ENCODE measurements around the gene APOL3.
"Not testable (repeated sequence)": the region's sequence is repeated elsewhere in the genome, so short reads cannot be mapped to it uniquely, and the experiment has no call there.

Gene APOL3

DNA sequence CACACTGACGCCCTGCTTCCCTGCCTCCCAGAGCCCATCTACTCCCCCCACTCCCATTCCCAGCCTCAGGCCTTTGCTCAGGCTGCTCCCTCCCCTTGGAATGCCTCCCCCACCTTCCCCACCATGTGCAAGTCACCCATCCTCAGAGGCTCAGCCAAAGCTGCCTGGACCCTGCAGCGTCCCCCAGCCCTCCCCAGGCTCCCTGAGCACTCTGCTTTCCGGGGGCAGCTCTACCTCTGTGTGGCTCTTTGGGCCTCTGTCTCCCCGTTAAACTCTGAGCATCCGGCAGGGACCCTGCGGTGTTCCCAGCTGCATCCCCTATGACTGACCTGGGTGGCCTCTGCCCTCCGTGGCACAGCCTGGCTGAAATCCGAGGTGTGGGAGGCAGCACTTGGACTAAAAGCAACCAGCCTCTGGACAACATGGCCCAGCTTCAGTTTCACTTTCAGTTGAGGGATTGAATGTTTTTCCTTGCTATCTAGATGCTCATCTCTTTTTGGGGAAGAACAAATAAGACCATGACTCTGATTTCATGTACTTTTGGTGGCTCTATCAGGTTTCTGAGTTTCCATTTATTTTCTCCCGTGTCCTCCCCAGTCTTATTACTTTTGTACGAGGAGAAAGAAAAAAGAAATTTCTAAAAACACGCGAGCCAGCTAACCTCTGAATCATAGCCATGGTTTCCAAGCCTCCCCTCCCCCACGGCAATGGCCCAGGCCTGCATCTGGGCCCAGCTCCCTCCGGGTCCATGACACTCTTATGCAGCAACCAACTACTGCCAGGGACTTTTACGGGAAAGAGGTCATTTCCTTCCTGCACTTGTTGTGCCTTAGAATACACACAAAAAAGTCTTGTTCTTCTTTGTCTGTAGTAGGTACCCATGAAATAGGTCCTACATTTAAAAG, 3.8 kb downstream of the APOL3 start:
- peak; percentile 28 for DNase-seq

DNA sequence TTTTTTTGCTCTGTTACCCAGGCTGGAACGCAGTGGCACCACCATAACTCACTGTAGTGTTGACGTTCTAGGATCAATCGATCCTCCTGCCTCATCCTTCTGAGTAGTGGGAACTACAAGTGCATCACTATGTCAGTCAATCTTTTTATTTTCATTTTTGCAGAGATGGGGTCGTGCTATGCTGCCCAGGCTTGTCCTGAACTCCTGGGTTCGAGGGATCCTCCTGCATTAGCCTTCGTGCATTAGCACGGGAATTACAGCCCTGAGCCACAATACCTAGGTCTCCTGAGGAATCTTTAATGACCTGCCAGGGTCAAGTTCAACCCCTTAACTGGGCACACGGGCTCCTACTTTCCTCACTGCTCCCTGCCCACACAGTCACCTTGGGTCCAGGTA, 4.4 kb downstream of the APOL3 start:
- no peak for DNase-seq

DNA sequence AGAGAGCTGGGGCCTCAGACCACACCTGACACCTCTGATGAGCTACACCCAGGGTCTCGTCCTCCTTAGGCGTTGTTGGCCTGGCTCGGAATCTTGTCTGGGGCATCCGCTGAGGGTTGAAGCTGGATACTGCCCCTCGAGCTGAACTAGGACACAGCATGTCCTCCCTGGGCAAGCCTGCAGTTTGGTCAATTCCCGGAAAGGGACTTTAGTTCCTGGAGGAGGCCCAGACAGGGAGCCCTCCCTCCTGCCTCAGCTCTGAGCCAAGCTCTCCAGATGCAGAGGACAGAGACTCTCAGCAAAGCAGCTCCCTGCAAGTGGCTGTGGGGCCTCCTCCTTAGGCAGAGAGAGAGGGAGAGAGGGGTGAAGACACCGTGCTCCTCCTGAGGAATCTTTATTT, 4.9 kb downstream of the APOL3 start:
- no peak for DNase-seq

DNA sequence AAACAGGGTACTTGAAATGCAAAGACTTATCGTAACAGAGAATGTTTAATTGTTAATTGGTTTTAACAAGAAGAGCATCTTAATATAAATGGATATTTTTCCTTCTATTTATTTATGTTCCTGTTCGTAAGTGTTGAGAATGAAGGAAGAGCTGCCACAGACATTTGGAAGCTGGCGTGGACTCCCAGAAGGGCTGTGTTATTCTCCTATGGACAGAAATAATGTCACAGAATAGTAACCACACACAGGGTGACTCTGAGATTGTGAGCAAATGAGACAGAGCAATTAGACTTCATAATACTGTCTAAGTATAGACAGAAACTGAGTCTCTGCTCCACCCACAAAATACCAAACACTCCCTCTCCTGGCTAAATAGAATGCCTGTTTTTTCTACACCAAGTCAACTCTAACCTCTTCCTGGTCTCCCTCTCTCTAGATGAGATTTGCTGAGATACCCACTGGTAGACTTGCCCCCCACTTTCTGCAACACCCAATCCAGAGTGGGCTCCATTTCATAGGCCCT, 6.1 kb downstream of the APOL3 start:
- DNase-seq, result no peak

DNA sequence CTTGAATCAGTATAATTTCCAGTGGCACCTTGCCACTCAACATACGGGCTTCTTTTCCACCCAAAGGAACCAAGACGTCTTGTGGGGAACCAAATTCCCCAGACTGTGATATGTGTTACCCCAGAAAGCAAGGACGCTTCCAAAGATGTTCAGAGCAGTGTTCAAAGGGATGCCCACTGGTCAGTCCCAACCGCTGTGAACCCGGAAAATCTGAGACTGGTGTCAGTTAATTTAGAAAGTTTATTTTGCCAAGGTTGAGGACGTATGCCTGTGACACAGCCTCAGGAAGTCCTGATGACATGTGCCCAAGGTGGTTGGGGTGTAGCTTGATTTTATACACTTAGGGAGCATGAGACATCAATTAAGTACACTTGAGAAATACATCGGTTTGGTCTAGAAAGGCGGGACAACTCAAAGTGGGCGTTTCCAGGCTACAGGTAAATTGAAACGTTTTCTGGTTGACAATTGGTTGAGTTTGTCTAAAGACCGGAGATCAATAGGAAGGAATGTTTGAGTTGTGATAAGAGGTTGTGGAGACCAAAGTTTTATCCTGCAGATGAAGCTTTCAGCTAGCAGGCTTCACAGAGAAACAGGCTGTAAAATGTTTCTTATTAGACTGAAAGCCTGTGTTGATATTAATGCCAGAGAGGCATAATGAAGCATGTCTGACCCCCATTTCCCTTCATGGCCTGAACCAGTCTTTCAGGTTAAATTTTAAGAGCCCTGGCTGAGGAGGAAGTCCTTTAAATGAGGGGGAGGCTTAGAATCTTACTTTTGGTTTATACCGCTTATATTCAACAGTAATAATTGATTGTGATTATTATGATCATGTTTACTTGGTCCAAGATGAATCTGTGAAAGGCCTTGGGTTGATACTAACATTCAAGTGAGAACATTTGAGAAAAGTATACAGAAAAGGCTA, 6.8 kb downstream of the APOL3 start:
- no peak for DNase-seq

DNA sequence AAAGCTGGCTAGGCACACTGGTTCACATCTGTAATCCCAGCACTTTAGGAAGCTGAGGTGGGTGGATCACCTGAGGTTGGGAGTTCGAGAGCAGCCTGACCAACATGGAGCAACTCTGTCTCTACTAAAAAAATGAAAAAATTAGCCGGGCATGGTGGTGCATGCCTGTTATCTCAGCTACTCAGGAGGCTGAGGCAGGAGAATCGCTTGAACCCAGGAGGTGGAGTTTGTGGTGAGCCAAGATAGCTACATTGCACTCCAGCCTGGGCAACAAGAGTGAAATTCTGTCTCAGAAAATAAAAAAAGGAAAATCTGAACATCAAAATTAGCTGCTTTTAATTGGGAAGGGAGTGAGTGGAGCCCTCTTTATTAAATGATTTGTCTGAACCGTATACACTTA, 7.7 kb downstream of the APOL3 start:
- not testable (repeated sequence) for DNase-seq

DNA sequence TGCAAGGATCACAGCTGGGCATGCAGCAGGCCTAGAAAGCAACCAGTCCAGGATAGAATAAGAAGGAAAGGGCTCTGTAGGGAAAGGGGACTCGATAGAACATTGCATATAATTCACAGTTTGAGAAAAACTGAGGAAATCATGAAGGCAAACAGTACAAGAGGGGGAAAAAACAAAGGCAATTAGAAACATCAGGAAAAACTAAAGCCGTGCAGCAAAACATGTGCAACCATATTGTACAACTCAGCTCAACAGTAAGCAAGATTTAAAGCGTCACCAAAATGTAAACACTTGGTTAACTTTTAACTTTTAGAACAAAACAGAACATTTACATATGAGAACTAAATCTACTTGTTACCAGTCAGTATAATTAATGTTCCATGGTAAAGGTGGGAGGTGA, 8.5 kb downstream of the APOL3 start:
- no peak for DNase-seq

DNA sequence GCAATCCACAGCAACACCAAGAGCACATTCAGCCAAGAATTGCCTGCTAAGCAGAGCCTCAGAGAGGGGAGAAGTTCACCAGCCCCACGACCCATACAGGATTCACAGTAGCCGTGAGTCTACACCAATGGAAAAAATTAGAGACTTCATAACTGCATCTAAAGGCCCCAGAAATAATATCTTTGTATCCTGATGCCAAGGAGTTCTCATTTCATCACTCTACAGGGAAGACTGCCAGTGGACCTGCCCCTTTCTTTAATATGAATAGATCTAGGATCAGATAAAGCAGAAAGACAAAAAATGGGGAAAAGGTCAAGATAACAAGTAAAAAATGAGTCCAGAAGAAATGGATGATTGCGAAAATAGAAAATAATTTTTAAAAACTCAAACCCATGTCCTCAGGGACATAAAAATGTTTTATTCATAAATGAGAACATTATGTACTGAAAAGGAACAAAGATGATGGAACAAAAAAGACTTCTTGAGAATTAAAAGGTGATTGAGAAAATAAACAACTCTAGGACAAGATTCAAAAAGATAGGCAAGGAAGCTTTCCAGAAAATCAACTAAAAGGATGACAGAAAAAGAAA, 9.5 kb downstream of the APOL3 start:
- DNase-seq, result no peak

DNA sequence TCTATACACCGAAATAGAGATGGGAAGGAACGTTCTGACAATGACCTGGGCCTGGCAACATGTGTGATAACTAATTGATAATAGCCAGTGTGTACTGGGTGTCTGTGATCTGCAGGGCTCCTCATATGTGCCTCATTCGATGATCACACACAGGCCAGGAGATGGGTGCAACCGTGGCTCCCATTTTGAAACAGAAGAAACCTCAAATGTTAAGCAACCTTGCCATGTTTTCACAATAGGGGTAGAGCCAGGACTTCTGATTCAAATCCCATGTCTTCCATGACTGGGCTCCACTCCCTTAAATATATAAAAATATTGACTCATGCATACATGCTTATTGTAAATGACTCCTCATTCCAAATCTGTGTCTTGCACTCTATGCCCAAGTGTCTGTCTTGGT, 11.1 kb downstream of the APOL3 start:
- peak; percentile 29 for DNase-seq

DNA sequence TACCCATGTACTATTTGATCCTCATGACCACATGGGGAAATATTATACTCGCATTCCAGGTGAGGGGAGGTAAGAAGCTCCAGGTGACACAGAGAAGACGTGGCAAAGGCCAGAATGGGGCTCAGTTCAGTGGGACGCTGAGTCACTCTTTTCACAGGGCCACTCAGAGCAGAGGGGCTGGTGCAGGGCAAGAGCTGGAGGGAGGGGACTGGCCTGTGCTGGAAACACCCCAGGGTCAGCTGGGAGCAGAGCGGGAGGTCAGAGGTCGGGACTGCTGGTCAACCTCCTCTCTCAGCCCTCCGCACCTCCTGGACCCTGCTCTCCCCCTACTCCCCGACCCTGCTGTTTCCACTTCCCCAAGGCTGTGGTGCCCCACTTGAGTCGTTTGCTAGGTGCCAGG, 12.1 kb downstream of the APOL3 start:
- no peak for DNase-seq

DNA sequence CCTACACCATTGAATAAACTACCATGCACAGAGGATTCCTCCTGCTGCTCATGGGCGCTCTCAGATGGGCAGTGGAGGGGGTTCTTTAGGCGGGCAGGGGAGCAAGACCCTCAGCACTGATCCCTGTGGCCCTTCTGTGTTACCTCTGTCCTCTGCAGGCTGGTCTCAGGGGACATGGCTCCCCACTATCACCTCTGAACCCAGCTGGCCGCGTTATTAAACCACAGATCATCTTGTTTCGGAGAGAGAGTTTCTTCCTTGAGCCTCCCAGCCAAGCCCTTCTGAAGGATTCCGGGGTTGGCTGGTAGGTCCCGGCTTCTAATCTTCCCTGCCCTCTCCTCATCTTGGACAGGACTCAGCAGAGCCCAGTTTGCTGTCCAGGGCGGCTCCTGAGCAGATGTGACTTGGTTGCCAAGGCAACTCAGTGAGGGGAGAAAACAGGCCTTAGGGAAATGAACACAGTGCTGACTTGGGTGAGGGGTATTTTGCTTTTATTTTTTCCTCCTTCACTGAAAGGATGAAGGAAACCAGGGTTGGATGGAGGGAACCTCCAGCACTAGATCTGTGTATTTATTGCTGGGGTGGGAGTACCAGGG, 13.3 kb downstream of the APOL3 start:
- no peak for DNase-seq

DNA sequence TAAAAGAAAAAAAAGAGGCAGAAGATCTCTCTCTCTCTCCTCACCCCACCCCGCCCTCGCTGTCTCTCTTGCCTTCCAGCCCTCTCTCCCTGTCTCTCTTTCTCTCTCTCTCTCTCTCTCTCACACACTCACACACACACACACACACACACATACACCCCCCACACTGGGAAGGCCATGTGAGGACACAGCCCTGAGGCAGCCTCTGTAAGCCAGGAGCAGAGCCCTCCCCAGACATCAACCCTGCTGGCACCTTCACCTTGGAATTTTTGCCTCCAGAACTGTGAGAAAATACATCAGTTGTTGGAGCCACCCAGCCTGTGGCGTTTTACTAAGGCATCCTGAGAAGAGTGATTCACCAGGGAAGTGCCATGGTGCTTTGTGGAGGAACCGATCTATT, 14.7 kb downstream of the APOL3 start:
- DNase-seq, result no peak

DNA sequence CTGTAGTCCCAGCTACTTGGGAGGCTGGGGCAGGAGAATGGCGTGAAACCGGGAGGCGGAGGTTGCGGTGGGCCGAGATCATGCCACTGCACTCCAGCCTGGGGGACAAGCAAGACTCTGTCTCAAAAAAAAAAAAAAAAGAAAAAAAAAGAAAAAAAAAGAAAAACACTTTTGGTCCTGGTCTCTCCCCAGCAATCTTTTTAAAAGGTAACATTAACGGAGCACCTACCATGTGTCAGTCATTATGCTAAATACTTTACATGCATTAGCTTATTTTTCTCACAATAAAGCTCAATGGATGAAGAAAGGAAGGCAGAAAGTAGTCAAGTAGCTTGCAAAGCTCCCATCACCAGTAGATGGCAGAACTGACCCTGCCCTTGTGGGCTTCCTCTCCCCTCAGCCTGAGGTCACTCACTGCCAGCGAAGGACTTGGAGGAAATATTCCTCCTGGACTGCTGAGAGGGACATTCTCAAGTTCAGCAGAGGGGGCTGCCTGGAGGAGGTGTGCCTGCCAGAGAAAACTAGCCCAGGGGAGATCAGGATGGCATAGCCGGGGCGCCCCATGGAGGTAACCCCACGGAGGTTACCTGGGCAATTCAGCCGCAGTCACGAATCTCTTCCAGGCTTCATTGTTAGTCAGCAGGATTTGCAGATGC, 15.5 kb downstream of the APOL3 start:
- DNase-seq, result peak; percentile 48

DNA sequence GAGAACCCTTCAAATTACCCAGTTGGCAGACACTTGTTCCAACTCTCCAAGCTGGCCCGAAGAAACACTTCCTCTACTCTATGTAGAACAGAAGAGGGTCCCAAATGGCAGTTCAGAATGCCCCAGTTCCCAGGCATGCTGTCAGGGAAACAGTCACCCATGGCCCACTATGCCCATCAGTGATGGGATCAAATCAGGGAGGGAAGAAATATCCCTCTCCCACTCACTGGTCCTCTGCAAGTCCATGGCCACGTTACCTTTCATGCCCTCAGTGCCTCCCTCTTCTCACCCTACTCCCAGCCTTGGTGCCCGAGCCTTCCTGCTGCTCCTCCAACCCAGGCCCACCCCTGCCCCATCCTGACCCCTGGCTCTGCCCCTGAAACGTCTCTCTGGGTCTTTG, 16.6 kb downstream of the APOL3 start:
- no peak for DNase-seq

DNA sequence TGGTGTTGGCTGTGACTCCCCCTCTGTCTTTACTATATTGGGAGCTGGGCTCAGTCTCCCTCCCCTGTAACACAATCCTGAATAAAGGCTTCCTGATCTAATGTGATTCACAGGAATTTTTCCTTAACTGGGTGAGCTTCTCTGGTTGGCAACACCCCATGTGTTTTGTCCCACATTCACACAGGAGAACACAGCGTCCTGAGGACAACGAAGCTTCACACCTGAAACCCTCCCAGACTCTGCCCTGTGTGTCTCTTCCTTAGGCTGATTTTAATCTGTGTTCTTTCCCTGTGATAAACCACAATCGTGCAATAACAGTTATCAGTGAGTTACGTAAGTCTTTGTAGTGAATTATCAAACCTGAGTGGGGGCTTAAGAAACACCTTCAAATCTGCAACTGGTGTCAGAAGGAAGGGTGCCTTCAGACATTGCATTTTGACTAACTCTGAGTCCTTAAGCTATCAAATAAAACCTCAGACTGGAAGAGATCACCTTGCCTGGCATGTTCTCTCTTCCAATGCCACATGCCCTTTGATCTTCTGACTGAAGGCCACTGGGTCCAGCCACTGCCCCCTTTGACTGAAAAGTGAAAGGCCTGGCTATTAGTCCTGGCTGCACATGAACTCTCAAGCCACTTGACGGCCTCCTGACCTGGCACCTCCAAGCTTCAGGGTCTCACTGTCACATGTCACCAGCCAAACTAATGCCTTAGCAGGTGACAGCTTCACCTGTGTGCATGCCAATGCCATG, 17.3 kb downstream of the APOL3 start:
- DNase-seq, result no peak

DNA sequence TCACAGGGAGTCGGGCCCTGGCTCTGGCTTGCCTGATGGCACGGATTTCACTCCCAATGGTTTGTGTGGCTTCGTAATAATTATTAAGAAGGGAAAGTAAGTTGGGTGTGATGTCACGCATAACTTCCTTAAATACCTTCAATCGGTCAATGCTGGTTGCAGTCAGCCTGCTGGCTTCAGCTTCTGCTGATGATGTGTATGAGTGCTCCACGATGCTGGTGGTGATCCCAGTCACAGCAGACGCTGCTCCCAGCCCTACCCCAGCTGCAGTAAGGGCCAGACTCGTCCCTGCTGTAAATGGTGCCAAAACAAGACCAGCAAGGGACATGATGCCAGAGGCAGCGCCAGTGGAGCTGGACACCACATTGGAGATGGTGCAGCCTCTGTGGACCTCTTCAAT, 19.1 kb downstream of the APOL3 start:
- no peak for DNase-seq

DNA sequence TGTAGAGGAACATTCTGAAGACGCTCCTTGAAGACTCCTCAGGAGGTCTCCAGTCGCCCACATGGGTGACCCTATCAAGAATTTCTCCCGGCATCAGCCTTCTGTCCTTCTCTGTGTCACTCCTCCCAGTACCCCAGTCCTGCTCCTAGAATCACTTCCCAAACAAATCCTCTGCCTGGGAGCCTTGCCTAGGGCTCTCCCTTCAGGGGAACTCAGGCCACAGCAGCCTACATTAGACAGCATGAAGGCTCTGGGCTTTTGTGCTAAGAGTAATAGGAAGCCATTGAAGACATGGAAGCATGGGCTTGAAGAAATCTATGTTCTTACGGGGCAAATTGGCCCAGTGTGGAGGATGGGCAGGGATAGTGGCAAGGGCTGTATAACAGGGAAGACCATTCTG, 21.8 kb downstream of the APOL3 start:
- DNase-seq, result not testable (repeated sequence)

DNA sequence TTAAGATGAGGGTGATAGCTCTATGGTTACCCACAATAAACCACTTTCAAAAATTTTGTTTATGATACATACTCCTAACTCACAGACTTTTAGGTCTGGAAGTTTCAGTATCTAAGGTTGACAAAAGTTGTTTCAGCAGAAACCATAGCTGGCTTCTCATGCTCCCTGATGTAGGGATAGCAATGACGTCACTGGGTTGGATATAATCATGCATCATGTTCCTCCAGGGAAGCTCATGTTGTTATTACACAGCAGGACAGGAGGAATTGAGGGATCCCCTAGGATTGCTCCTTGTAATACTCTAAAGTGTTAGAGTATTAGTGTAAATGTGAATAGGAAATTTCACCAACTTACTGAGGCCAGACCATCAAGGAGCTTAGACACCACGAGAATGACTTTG, 23.6 kb downstream of the APOL3 start:
- DNase-seq, result no peak

DNA sequence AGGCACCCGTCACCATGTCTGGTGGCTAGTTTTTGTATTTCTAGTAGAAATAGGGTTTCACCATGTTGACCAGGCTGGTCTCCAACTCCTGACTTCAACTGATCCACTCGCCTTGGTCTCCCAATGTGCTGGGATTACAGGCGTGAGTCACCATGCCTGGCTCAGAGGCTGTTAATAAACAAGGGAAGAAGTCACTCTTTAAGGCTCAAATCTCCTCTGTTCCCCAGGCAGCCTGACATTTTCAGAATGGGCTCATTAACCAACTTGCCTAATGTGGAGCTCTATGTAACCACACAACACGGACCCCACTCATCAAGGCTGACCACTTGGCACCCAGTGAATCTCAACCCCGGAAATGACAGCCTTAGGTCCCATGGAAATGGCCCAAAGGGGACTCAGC, 24.1 kb downstream of the APOL3 start:
- no peak for DNase-seq

DNA sequence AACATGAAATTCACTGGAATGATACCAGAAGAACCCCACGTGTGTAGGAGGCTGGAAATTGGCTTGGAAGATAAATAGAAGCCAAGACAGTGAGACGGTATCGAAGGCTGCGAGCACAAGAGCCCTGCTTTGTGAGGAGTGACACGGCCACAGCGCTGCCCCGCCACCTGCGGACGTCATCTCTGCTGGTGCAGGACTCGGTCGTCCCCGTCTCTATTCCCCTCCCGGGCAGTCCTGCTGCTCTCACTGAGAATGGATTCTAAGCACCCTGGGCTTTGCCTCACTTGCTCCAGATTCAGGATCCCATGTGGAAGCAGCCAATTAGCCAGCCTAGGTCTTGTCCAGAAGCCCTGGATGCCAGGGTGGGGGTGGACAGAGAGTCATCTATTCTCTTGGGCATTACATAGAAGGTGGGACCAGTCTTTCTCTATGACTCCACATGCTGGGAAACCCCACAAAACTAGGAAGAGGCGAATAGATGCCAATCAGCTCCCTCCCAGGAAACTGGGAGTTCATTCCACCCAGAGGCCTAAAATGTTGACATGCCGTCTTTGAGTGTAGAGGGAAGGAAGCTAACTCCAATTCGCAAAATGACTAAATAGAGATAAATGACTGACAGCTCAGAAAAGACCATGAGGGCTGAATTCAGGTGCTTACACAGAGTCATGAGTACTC, 25.1 kb downstream of the APOL3 start:
- no peak for DNase-seq

DNA sequence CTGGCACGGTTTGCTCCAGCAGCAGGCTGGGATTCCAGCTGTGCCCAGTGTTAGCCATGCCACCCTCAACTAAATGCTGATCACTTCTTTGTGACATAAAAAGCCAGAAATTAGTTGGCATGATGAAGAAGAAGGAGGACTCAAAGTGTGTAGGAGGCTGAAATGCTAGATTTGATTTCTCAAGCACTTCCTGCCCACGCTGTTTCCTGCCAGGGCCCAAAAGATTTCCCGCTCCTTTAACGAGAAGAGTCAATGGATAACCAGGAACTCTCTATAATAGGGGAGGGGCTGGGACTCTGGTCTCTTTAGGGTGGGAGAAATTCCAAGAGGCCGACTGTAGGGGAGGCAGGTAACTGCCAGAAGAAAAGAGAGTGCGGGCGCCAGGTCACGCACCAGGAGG, 26.4 kb downstream of the APOL3 start:
- DNase-seq, result no peak

Data from MV-4-11 (cell line).